CD8-positive, alpha-beta memory T cell (primary cell): Measurements from ENCODE around the gene ASB3. TPM values are rescaled to one million over a fixed set of nuclear protein-coding genes. Genes with fewer than 3 reads are reported as not detected.
A peak's percentile ranks its signal among the peaks of the same experiment; 100 is the strongest.

Experiments used
- CTCF ChIA-PET: fragments of 350-600 bp; sonication (Branson Sonifier 250); formaldehyde crosslinking; loops from one replicate; lab custom pipeline; 2021; ENCODE audit warnings: antibody characterized with exemption; lab: Charles Lee
- POLR2A ChIA-PET: fragments of 350-600 bp; sonication (Branson Sonifier 250); formaldehyde crosslinking; loops from one replicate; lab custom pipeline; 2021; ENCODE audit warnings: antibody characterized with exemption; lab: Charles Lee
- DNase-seq, 5 donors: peaks; one replicate each; pipeline versions ENCODE4 v3.0.0 to v3.0.0-alpha.2; 2020 to 2022; ENCODE audit warnings: mixed read lengths in 1 of 5
- H3K27ac ChIP-seq: one replicate; pipeline ENCODE4 v1.7.0; 2013; ENCODE audit warnings: low read depth, mild to moderate bottlenecking, low read length, moderate library complexity
- H3K27me3 ChIP-seq: 2 replicates; pipeline ENCODE4 v1.7.0; 2013; ENCODE audit warnings: low read length, mild to moderate bottlenecking; ENCODE audit not compliant: insufficient read depth, poor library complexity, severe bottlenecking
- H3K36me3 ChIP-seq: 2 replicates; pipeline ENCODE4 v1.7.0; 2013; ENCODE audit warnings: mild to moderate bottlenecking, low read length, moderate library complexity; ENCODE audit not compliant: insufficient read depth
- H3K4me1 ChIP-seq: 2 replicates; pipeline ENCODE4 v1.7.0; 2013; ENCODE audit warnings: mild to moderate bottlenecking, low read length, moderate library complexity; ENCODE audit not compliant: insufficient read depth
- H3K4me3 ChIP-seq: 2 replicates; pipeline ENCODE4 v1.7.0; 2013; ENCODE audit warnings: mild to moderate bottlenecking, low read length
- H3K9me3 ChIP-seq: 2 replicates; pipeline ENCODE4 v1.7.0; 2013; ENCODE audit warnings: mild to moderate bottlenecking, low read length
- H3K27ac Mint-ChIP-seq, 8 donors: one replicate each; pipeline ENCODE4 v1.8.0; 2020 to 2021; ENCODE audit warnings: mixed read lengths in 8 of 8, mild to moderate bottlenecking in 6 of 8, inconsistent platforms in 3 of 8, moderate library complexity in 3 of 8
- H3K27me3 Mint-ChIP-seq, 2 donors: one replicate each; pipeline ENCODE4 v1.8.0; 2020 to 2021; ENCODE audit warnings: mixed read lengths in 2 of 2, mild to moderate bottlenecking in 1 of 2, moderate library complexity in 1 of 2
- H3K36me3 Mint-ChIP-seq, 3 donors: one replicate each; pipeline ENCODE4 v1.8.0; 2020 to 2021; ENCODE audit warnings: mixed read lengths in 3 of 3, inconsistent platforms in 1 of 3, mild to moderate bottlenecking in 1 of 3
- H3K4me1 Mint-ChIP-seq, 3 donors: one replicate each; pipeline ENCODE4 v1.8.0; 2020 to 2021; ENCODE audit warnings: mixed read lengths in 3 of 3, inconsistent platforms in 1 of 3, mild to moderate bottlenecking in 1 of 3
- H3K4me3 Mint-ChIP-seq, 7 donors: one replicate each; pipeline ENCODE4 v1.8.0; 2020 to 2021; ENCODE audit warnings: mixed read lengths in 7 of 7, mild to moderate bottlenecking in 6 of 7, moderate library complexity in 4 of 7, inconsistent platforms in 2 of 7
- H3K9me3 Mint-ChIP-seq, 5 donors: one replicate each; pipeline ENCODE4 v1.8.0; 2020 to 2022; ENCODE audit warnings: mixed read lengths in 5 of 5, mild to moderate bottlenecking in 3 of 5, moderate library complexity in 2 of 5, inconsistent platforms in 1 of 5
- polyA plus RNA-seq: library from polyadenylated mRNA; unstranded; fragments of 300-500 nt; fragmentation: Illumina TruSeq; gene quantifications from one replicate; pipeline ENCODE4 v1.2.3, GENCODE V29; 2021
- total RNA-seq, 2 experiments: library from RNA; stranded (reverse); gene quantifications; one replicate each; pipeline ENCODE4 v1.2.3, GENCODE V29; 2021

ASB3 gene
- total and polyA plus RNA-seq, 3 experiments from 2014 or later: 17.8 to 24.4 (median 18.0) TPM

GRCh38 chr2:53636109-53636508 is 150.6 kb downstream of the ASB3 start:
- Histone ChIP-seq H3K9me3 (no peaks in the 10 kb centered on the region), H3K27ac (no peak overlapping the region), H3K27me3 (no peaks in the 10 kb centered on the region), H3K4me1 (no peaks in the 10 kb centered on the region), H3K4me3 (no peak overlapping the region), H3K36me3 (no peaks in the 10 kb centered on the region)
- no peaks in the 10 kb centered on the region for H3K36me3 Mint-ChIP-seq
- H3K4me1 Mint-ChIP-seq: peaks cover 0 to 21% (median 14%) of the 10 kb centered on the region in 3 donors
- POLR2A ChIA-PET: no interaction called here
- CTCF ChIA-PET: no interaction called here
- H3K9me3 Mint-ChIP-seq: no peaks in the 10 kb centered on the region
- no peak overlapping the region for H3K27ac Mint-ChIP-seq
- no peak for DNase-seq
- H3K27me3 Mint-ChIP-seq: peaks cover 0 to 8% of the 10 kb centered on the region in 2 donors
- no peak overlapping the region for H3K4me3 Mint-ChIP-seq

- no peaks in the 10 kb centered on the region for H3K36me3 ChIP-seq
- CTCF ChIA-PET: no interaction called here
- Mint-ChIP-seq H3K27ac (no peak overlapping the region), H3K27me3 (peaks cover 0 to 8% of the 10 kb centered on the region in 2 donors), H3K4me3 (no peak overlapping the region), H3K4me1 (peaks cover 0 to 21% (median 14%) of the 10 kb centered on the region in 3 donors), H3K36me3 (no peaks in the 10 kb centered on the region), H3K9me3 (no peaks in the 10 kb centered on the region)
- no peak overlapping the region for H3K27ac ChIP-seq
- no peaks in the 10 kb centered on the region for H3K27me3 ChIP-seq
- H3K9me3 ChIP-seq: no peaks in the 10 kb centered on the region
- no peak for DNase-seq
- POLR2A ChIA-PET: no interaction called here
- H3K4me1 ChIP-seq: no peaks in the 10 kb centered on the region
- H3K4me3 ChIP-seq: no peak overlapping the region
Measured at GRCh38 chr2:53635694-53636093, 151.1 kb downstream of the ASB3 start.

GRCh38 chr2:53633441-53633840 is 153.3 kb downstream of the ASB3 start:
- H3K4me1 ChIP-seq: no peaks in the 10 kb centered on the region
- POLR2A ChIA-PET: no interaction called here
- H3K36me3 ChIP-seq: no peaks in the 10 kb centered on the region
- no peaks in the 10 kb centered on the region for H3K9me3 ChIP-seq
- no peak overlapping the region for H3K27ac Mint-ChIP-seq
- no peaks in the 10 kb centered on the region for H3K9me3 Mint-ChIP-seq
- no peaks in the 10 kb centered on the region for H3K27me3 ChIP-seq
- DNase-seq: no peak
- H3K27ac ChIP-seq: no peak overlapping the region
- H3K4me3 Mint-ChIP-seq: no peak overlapping the region
- H3K27me3 Mint-ChIP-seq: peaks cover 0 to 6% of the 10 kb centered on the region in 2 donors
- no peak overlapping the region for H3K4me3 ChIP-seq
- peaks cover 0 to 21% (median 14%) of the 10 kb centered on the region in 3 donors for H3K4me1 Mint-ChIP-seq
- CTCF ChIA-PET: no interaction called here
- H3K36me3 Mint-ChIP-seq: no peaks in the 10 kb centered on the region

GRCh38 chr2:53632714-53633113 is 154.0 kb downstream of the ASB3 start:
- ChIA-PET POLR2A (no interaction called here), CTCF (no interaction called here)
- H3K4me3 Mint-ChIP-seq: peak overlapping the region in 3 of 7 donors; percentile 17 to 61 (median 18)
- Histone ChIP-seq H3K9me3 (no peaks in the 10 kb centered on the region), H3K4me1 (no peaks in the 10 kb centered on the region), H3K27ac (no peak overlapping the region), H3K27me3 (no peaks in the 10 kb centered on the region), H3K36me3 (no peaks in the 10 kb centered on the region), H3K4me3 (no peak overlapping the region)
- H3K9me3 Mint-ChIP-seq: no peaks in the 10 kb centered on the region
- peaks cover 0 to 21% (median 14%) of the 10 kb centered on the region in 3 donors for H3K4me1 Mint-ChIP-seq
- H3K27me3 Mint-ChIP-seq: peaks cover 0 to 6% of the 10 kb centered on the region in 2 donors
- no peak for DNase-seq
- H3K36me3 Mint-ChIP-seq: no peaks in the 10 kb centered on the region
- peak overlapping the region in 5 of 8 donors; percentile 1 to 80 (median 6) for H3K27ac Mint-ChIP-seq

GRCh38 chr2:53632126-53632460 is 154.7 kb downstream of the ASB3 start:
- H3K27ac ChIP-seq: no peak overlapping the region
- peaks cover 0 to 3% of the 10 kb centered on the region in 2 donors for H3K27me3 Mint-ChIP-seq
- no peaks in the 10 kb centered on the region for H3K27me3 ChIP-seq
- no peaks in the 10 kb centered on the region for H3K9me3 ChIP-seq
- ChIA-PET POLR2A (no interaction called here), CTCF (no interaction called here)
- H3K4me1 ChIP-seq: no peaks in the 10 kb centered on the region
- no peaks in the 10 kb centered on the region for H3K36me3 ChIP-seq
- peak overlapping the region in 4 of 7 donors; percentile 8 to 61 (median 28) for H3K4me3 Mint-ChIP-seq
- H3K4me1 Mint-ChIP-seq: peaks cover 0 to 21% (median 14%) of the 10 kb centered on the region in 3 donors
- no peak overlapping the region for H3K4me3 ChIP-seq
- peak overlapping the region in 7 of 8 donors; percentile 30 to 91 (median 83) for H3K27ac Mint-ChIP-seq
- DNase-seq: no peak
- no peaks in the 10 kb centered on the region for H3K36me3 Mint-ChIP-seq
- H3K9me3 Mint-ChIP-seq: no peaks in the 10 kb centered on the region

GRCh38 chr2:53631313-53632125 is 155.2 kb downstream of the ASB3 start:
- no peak overlapping the region for H3K4me3 ChIP-seq
- H3K9me3 Mint-ChIP-seq: no peaks in the 10 kb centered on the region
- H3K4me1 ChIP-seq: no peaks in the 10 kb centered on the region
- DNase-seq: no peak
- no peaks in the 10 kb centered on the region for H3K36me3 ChIP-seq
- peak overlapping the region in 4 of 7 donors; percentile 8 to 61 (median 28) for H3K4me3 Mint-ChIP-seq
- peaks cover 0 to 3% of the 10 kb centered on the region in 2 donors for H3K27me3 Mint-ChIP-seq
- peak overlapping the region in 7 of 8 donors; percentile 38 to 91 (median 83) for H3K27ac Mint-ChIP-seq
- H3K4me1 Mint-ChIP-seq: peaks cover 0 to 21% (median 14%) of the 10 kb centered on the region in 3 donors
- no peaks in the 10 kb centered on the region for H3K27me3 ChIP-seq
- POLR2A ChIA-PET: no interaction called here
- CTCF ChIA-PET: no interaction called here
- no peaks in the 10 kb centered on the region for H3K36me3 Mint-ChIP-seq
- no peak overlapping the region for H3K27ac ChIP-seq
- H3K9me3 ChIP-seq: no peaks in the 10 kb centered on the region

GRCh38 chr2:53630026-53630606 is 156.6 kb downstream of the ASB3 start:
- no peaks in the 10 kb centered on the region for H3K9me3 Mint-ChIP-seq

GRCh38 chr2:53629501-53629900 is 157.3 kb downstream of the ASB3 start:
- Mint-ChIP-seq H3K4me1 (peaks cover 0 to 21% (median 14%) of the 10 kb centered on the region in 3 donors), H3K4me3 (no peak overlapping the region), H3K27me3 (peaks cover 0 to 4% of the 10 kb centered on the region in 2 donors), H3K27ac (peak overlapping the region in 1 of 8 donors; percentile 47), H3K36me3 (peaks cover 0 to 3% (median 0%) of the 10 kb centered on the region in 3 donors), H3K9me3 (no peaks in the 10 kb centered on the region)
- ChIA-PET CTCF (no interaction called here), POLR2A (no interaction called here)
- H3K4me1 ChIP-seq: no peaks in the 10 kb centered on the region
- no peaks in the 10 kb centered on the region for H3K27me3 ChIP-seq
- H3K4me3 ChIP-seq: no peak overlapping the region
- no peaks in the 10 kb centered on the region for H3K36me3 ChIP-seq
- no peaks in the 10 kb centered on the region for H3K9me3 ChIP-seq
- no peak for DNase-seq
- H3K27ac ChIP-seq: no peak overlapping the region

More at GRCh38 chr2:53630026-53630606, 156.6 kb downstream of the ASB3 start:
- no peak for DNase-seq
- Histone ChIP-seq H3K9me3 (no peaks in the 10 kb centered on the region), H3K4me1 (no peaks in the 10 kb centered on the region), H3K27ac (no peak overlapping the region), H3K27me3 (no peaks in the 10 kb centered on the region), H3K4me3 (no peak overlapping the region), H3K36me3 (no peaks in the 10 kb centered on the region)
- Mint-ChIP-seq H3K36me3 (peaks cover 0 to 3% (median 0%) of the 10 kb centered on the region in 3 donors), H3K4me1 (peaks cover 0 to 21% (median 14%) of the 10 kb centered on the region in 3 donors), H3K4me3 (no peak overlapping the region), H3K27me3 (peaks cover 0 to 5% of the 10 kb centered on the region in 2 donors), H3K27ac (peak overlapping the region in 2 of 8 donors; percentile 47 to 64)
- CTCF ChIA-PET: no interaction called here
- POLR2A ChIA-PET: no interaction called here
